Camera-type eye (tissue), 1 donor: ENCODE measurements around the gene CENPK. TPM values are rescaled to one million over a fixed set of nuclear protein-coding genes. Genes with fewer than 3 reads are reported as not detected.

Source experiments
- total RNA-seq: library from RNA; depleted of rRNA; stranded (reverse); fragments of >200 nt; gene quantifications from one replicate; pipeline ENCODE4 v1.2.3, GENCODE V29; 2014

The CENPK gene
- total RNA-seq, result 17.4 TPM

DNA sequence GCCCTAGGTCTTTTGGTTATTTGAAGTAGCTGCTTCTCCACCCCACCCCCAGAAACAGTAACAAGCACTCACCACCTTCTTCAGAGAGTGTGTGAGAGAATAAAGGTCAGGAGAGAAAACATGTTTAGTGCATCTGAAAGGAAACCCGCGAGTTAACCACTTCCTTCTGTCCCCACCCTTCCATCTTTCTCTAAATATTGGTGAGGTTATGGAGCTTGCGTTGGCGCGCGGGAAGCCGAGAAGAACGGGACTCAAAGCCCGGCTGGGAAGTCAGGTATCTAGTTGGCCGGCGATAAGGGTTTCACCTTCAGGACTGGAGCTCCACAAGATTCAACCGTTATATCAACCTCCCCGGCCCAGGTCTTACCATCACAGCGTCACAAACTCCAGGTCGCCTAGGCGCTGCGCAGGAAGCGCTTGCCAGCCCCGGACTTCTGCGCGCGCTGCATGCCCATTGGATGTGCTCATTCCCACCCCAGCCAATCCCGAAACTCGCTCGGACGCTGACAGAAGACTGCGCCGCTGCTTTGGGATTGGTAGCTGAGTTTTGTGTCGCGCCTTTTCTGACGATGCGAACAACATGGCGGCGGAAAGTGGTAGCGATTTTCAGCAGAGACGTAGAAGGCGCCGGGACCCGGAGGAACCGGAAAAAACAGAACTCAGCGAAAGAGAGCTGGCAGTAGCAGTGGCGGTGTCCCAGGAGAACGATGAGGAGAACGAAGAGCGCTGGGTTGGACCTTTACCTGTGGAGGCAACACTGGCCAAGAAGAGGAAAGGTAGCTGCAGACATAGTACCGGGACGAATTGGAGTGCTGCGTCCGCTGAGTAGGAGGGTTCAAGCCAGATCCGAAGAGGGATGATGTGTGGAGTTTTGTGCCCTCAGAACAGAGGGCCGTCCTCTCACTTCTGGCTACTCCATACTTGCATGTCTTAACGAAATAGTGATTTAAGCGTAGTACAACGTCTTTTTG is at the start of gene CENPK, which contains the start of gene PPWD1:
Gene CENPK, minus strand, starts transcription at position 438 of the 971 bp plus-strand sequence. CDS start 8,261 bp downstream, outside the sequence.
Gene PPWD1, plus strand, starts transcription at position 566 of the 971 bp plus-strand sequence. Its CDS starts 15 bp downstream, at position 581.

DNA sequence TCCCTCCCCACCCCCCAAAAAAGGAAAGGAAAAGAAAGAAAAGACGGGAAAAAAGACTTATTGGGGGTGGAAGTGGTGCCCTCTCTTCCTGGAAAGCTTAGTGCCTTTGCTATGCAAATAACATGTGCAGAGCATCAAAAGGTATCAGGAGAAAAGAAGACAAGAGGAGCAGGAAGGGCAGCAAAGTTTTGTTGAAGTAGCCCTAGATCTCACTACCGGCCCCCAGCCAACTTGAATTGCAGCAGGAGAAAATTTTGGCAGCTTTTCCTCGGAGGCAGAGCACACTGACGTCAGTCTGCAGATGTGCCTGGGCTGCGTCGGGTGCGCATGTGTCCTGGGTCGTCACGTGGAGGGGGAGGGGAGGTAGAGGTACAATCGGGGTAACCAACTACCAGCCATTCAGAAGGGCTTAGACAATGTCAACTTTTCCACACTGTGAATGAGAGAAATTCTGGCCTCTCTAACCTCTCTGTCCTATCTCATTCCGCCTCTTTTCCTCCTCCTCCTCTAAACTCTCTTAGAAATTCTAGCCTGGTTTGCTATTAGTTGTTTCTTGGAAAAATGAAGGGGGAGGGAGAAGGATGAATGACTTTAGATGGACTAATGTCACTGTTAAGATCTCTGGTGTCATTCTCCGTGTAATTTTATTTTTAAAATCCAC is 81.2 kb downstream of the CENPK start, which contains the start of gene ADAMTS6:
Gene ADAMTS6, minus strand, starts transcription at position 286 of the 661 bp plus-strand sequence. CDS start 8,247 bp downstream, outside the sequence.

Other genes with a start within 250 kb of the CENPK start
- gene ADAMTS6, start 81.2 kb downstream of the CENPK start, total RNA-seq, result 48.3 TPM
- 93.2 TPM for gene PPWD1, start 128 bp upstream of the CENPK start, total RNA-seq
- gene TRIM23, start 61.2 kb upstream of the CENPK start, total RNA-seq, result 59.0 TPM
- 10.0 TPM for gene SHLD3, start 61.9 kb upstream of the CENPK start, total RNA-seq
- gene TRAPPC13, start 61.9 kb upstream of the CENPK start, total RNA-seq, result 52.0 TPM
- gene SGTB, start 158.9 kb upstream of the CENPK start, total RNA-seq, result 21.2 TPM
- 25.9 TPM for gene NLN, start 159.0 kb upstream of the CENPK start, total RNA-seq